ENCODE data around the gene BCL2L15.
A peak's percentile ranks its signal among the peaks of the same experiment; 100 is the strongest.

BCL2L15 gene

GRCh38 chr1:113858982-113859381, 28.4 kb downstream of the BCL2L15 start:
- no peak overlapping the region for H3K27ac ChIP-seq (ENCODE audit: low read depth, low read length)
- no peaks in the 10 kb centered on the region for H3K4me1 ChIP-seq (ENCODE audit: control insufficient read depth in 1 of 2, insufficient read depth in 2 of 2, low read length in 2 of 2)
- H3K9ac ChIP-seq (ENCODE audit: low read length): no peak overlapping the region
- H2AK5ac ChIP-seq (ENCODE audit: low read length): no peak overlapping the region
- H4K91ac ChIP-seq (ENCODE audit: low read depth, low read length): no peak overlapping the region
- no peak overlapping the region for H4K12ac ChIP-seq (ENCODE audit: low read depth, low read length)
- no peak for DNase-seq
- no peak overlapping the region for H2BK5ac ChIP-seq (ENCODE audit: low read depth, low read length, poor library complexity)
- no peak overlapping the region for H3K14ac ChIP-seq (ENCODE audit: low read length)
- H2BK120ac ChIP-seq (ENCODE audit: insufficient read depth, low read length, poor library complexity): no peak overlapping the region
- H3K9me3 ChIP-seq (ENCODE audit: insufficient read depth, low read depth, low read length): no peaks in the 10 kb centered on the region
- H4K8ac ChIP-seq (ENCODE audit: low read depth, low read length): no peak overlapping the region
- H3K4me3 ChIP-seq (ENCODE audit: low read depth, low read length): no peak overlapping the region
- no peak overlapping the region for H3K18ac ChIP-seq (ENCODE audit: low read length)
- WGBS (ENCODE audit: extremely low coverage, insufficient coverage, insufficient read length): no CpG with 5 or more reads among the region's 1 CpG
- H2AFZ ChIP-seq (ENCODE audit: insufficient read depth, low read length, poor library complexity): no peak overlapping the region
- H3K79me2 ChIP-seq (ENCODE audit: control insufficient read depth, insufficient read depth, low read length, poor library complexity): no peaks in the 10 kb centered on the region
- H3K36me3 ChIP-seq (ENCODE audit: control insufficient read depth in 1 of 2, insufficient read depth in 2 of 2, low read length in 2 of 2): no peaks in the 10 kb centered on the region
- no peak overlapping the region for H2BK12ac ChIP-seq (ENCODE audit: low read length)
- H3K79me1 ChIP-seq (ENCODE audit: low read length): no peaks in the 10 kb centered on the region
- no peak overlapping the region for H3K4me2 ChIP-seq (ENCODE audit: low read length)
- no peak overlapping the region for H3K23ac ChIP-seq (ENCODE audit: low read length)
- no peaks in the 10 kb centered on the region for H3K27me3 ChIP-seq (ENCODE audit: insufficient read depth, low read length)
- no peak overlapping the region for H3K4ac ChIP-seq (ENCODE audit: low read depth, low read length)

GRCh38 chr1:113858418-113858817, 29.0 kb downstream of the BCL2L15 start:
- no peak overlapping the region for H3K4me3 ChIP-seq (ENCODE audit: low read depth, low read length)
- no peak overlapping the region for H3K14ac ChIP-seq (ENCODE audit: low read length)
- no peak overlapping the region for H2BK120ac ChIP-seq (ENCODE audit: insufficient read depth, low read length, poor library complexity)
- H3K23ac ChIP-seq (ENCODE audit: low read length): no peak overlapping the region
- no peak overlapping the region for H2AFZ ChIP-seq (ENCODE audit: insufficient read depth, low read length, poor library complexity)
- H3K4me1 ChIP-seq (ENCODE audit: control insufficient read depth in 1 of 2, insufficient read depth in 2 of 2, low read length in 2 of 2): no peaks in the 10 kb centered on the region
- no peak overlapping the region for H3K4ac ChIP-seq (ENCODE audit: low read depth, low read length)
- no peaks in the 10 kb centered on the region for H3K79me1 ChIP-seq (ENCODE audit: low read length)
- DNase-seq: no peak
- no peak overlapping the region for H3K27ac ChIP-seq (ENCODE audit: low read depth, low read length)
- H2BK12ac ChIP-seq (ENCODE audit: low read length): no peak overlapping the region
- H3K36me3 ChIP-seq (ENCODE audit: control insufficient read depth in 1 of 2, insufficient read depth in 2 of 2, low read length in 2 of 2): no peaks in the 10 kb centered on the region
- H4K91ac ChIP-seq (ENCODE audit: low read depth, low read length): no peak overlapping the region
- no peak overlapping the region for H3K9ac ChIP-seq (ENCODE audit: low read length)
- H3K18ac ChIP-seq (ENCODE audit: low read length): no peak overlapping the region
- no CpG with 5 or more reads among the region's 3 CpGs for WGBS (ENCODE audit: extremely low coverage, insufficient coverage, insufficient read length)
- no peak overlapping the region for H3K4me2 ChIP-seq (ENCODE audit: low read length)
- no peak overlapping the region for H2AK5ac ChIP-seq (ENCODE audit: low read length)
- no peak overlapping the region for H4K8ac ChIP-seq (ENCODE audit: low read depth, low read length)
- H3K9me3 ChIP-seq (ENCODE audit: insufficient read depth, low read depth, low read length): no peaks in the 10 kb centered on the region
- H2BK5ac ChIP-seq (ENCODE audit: low read depth, low read length, poor library complexity): no peak overlapping the region
- H3K79me2 ChIP-seq (ENCODE audit: control insufficient read depth, insufficient read depth, low read length, poor library complexity): no peaks in the 10 kb centered on the region
- no peaks in the 10 kb centered on the region for H3K27me3 ChIP-seq (ENCODE audit: insufficient read depth, low read length)
- H4K12ac ChIP-seq (ENCODE audit: low read depth, low read length): no peak overlapping the region

GRCh38 chr1:113857776-113858175, 29.6 kb downstream of the BCL2L15 start:
- Histone ChIP-seq H4K91ac (ENCODE audit: low read depth, low read length) (no peak overlapping the region), H3K4ac (ENCODE audit: low read depth, low read length) (no peak overlapping the region), H4K8ac (ENCODE audit: low read depth, low read length) (no peak overlapping the region), H2BK120ac (ENCODE audit: insufficient read depth, low read length, poor library complexity) (no peak overlapping the region), H3K4me1 (ENCODE audit: control insufficient read depth in 1 of 2, insufficient read depth in 2 of 2, low read length in 2 of 2) (no peaks in the 10 kb centered on the region), H3K27me3 (ENCODE audit: insufficient read depth, low read length) (no peaks in the 10 kb centered on the region), H2BK5ac (ENCODE audit: low read depth, low read length, poor library complexity) (no peak overlapping the region), H3K79me1 (ENCODE audit: low read length) (no peaks in the 10 kb centered on the region), H3K36me3 (ENCODE audit: control insufficient read depth in 1 of 2, insufficient read depth in 2 of 2, low read length in 2 of 2) (no peaks in the 10 kb centered on the region), H3K79me2 (ENCODE audit: control insufficient read depth, insufficient read depth, low read length, poor library complexity) (no peaks in the 10 kb centered on the region), H3K4me3 (ENCODE audit: low read depth, low read length) (no peak overlapping the region), H3K18ac (ENCODE audit: low read length) (no peak overlapping the region), H4K12ac (ENCODE audit: low read depth, low read length) (no peak overlapping the region), H3K23ac (ENCODE audit: low read length) (no peak overlapping the region), H3K4me2 (ENCODE audit: low read length) (no peak overlapping the region), H3K27ac (ENCODE audit: low read depth, low read length) (no peak overlapping the region), H3K14ac (ENCODE audit: low read length) (no peak overlapping the region), H2AFZ (ENCODE audit: insufficient read depth, low read length, poor library complexity) (no peak overlapping the region), H2AK5ac (ENCODE audit: low read length) (no peak overlapping the region), H3K9ac (ENCODE audit: low read length) (no peak overlapping the region), H3K9me3 (ENCODE audit: insufficient read depth, low read depth, low read length) (no peaks in the 10 kb centered on the region), H2BK12ac (ENCODE audit: low read length) (no peak overlapping the region)
- no peak for DNase-seq
- no CpG with 5 or more reads among the region's 3 CpGs for WGBS (ENCODE audit: extremely low coverage, insufficient coverage, insufficient read length)

GRCh38 chr1:113856401-113856790, 31.0 kb downstream of the BCL2L15 start:
- no peak overlapping the region for H2AK5ac ChIP-seq (ENCODE audit: low read length)
- no peak overlapping the region for H3K14ac ChIP-seq (ENCODE audit: low read length)
- no peak overlapping the region for H4K8ac ChIP-seq (ENCODE audit: low read depth, low read length)
- no CpG with 5 or more reads among the region's 2 CpGs for WGBS (ENCODE audit: extremely low coverage, insufficient coverage, insufficient read length)
- H2AFZ ChIP-seq (ENCODE audit: insufficient read depth, low read length, poor library complexity): no peak overlapping the region
- H3K27me3 ChIP-seq (ENCODE audit: insufficient read depth, low read length): no peaks in the 10 kb centered on the region
- DNase-seq: no peak
- H3K4me1 ChIP-seq (ENCODE audit: control insufficient read depth in 1 of 2, insufficient read depth in 2 of 2, low read length in 2 of 2): no peaks in the 10 kb centered on the region
- H3K27ac ChIP-seq (ENCODE audit: low read depth, low read length): no peak overlapping the region
- H3K36me3 ChIP-seq (ENCODE audit: control insufficient read depth in 1 of 2, insufficient read depth in 2 of 2, low read length in 2 of 2): no peaks in the 10 kb centered on the region
- peak overlapping the region; percentile 21 for H3K9ac ChIP-seq (ENCODE audit: low read length)
- H3K4me3 ChIP-seq (ENCODE audit: low read depth, low read length): no peak overlapping the region
- no peak overlapping the region for H3K18ac ChIP-seq (ENCODE audit: low read length)
- no peaks in the 10 kb centered on the region for H3K9me3 ChIP-seq (ENCODE audit: insufficient read depth, low read depth, low read length)
- H4K91ac ChIP-seq (ENCODE audit: low read depth, low read length): no peak overlapping the region
- no peak overlapping the region for H3K4me2 ChIP-seq (ENCODE audit: low read length)
- H4K12ac ChIP-seq (ENCODE audit: low read depth, low read length): no peak overlapping the region
- H2BK12ac ChIP-seq (ENCODE audit: low read length): no peak overlapping the region
- H3K23ac ChIP-seq (ENCODE audit: low read length): no peak overlapping the region
- H2BK5ac ChIP-seq (ENCODE audit: low read depth, low read length, poor library complexity): no peak overlapping the region
- H3K79me2 ChIP-seq (ENCODE audit: control insufficient read depth, insufficient read depth, low read length, poor library complexity): no peaks in the 10 kb centered on the region
- no peaks in the 10 kb centered on the region for H3K79me1 ChIP-seq (ENCODE audit: low read length)
- H2BK120ac ChIP-seq (ENCODE audit: insufficient read depth, low read length, poor library complexity): no peak overlapping the region
- H3K4ac ChIP-seq (ENCODE audit: low read depth, low read length): no peak overlapping the region
